Forelimb muscle (tissue), 1 donor: ENCODE results near the gene CPPED1. TPM values are rescaled to one million over a fixed set of nuclear protein-coding genes. Genes with fewer than 3 reads are reported as not detected.

Experiments used
- DNase-seq: peaks from one replicate; pipeline ENCODE4 v3.0.0-alpha.2; 2013; ENCODE audit warnings: low read depth
- polyA plus RNA-seq: library from polyadenylated mRNA; unstranded; fragments of 120-200 nt; gene quantifications from one replicate; pipeline ENCODE4 v1.2.1, GENCODE V29; 2013; ENCODE audit not compliant: insufficient read length

The CPPED1 gene
- polyA plus RNA-seq, 1 donor: 7.0 TPM

DNA sequence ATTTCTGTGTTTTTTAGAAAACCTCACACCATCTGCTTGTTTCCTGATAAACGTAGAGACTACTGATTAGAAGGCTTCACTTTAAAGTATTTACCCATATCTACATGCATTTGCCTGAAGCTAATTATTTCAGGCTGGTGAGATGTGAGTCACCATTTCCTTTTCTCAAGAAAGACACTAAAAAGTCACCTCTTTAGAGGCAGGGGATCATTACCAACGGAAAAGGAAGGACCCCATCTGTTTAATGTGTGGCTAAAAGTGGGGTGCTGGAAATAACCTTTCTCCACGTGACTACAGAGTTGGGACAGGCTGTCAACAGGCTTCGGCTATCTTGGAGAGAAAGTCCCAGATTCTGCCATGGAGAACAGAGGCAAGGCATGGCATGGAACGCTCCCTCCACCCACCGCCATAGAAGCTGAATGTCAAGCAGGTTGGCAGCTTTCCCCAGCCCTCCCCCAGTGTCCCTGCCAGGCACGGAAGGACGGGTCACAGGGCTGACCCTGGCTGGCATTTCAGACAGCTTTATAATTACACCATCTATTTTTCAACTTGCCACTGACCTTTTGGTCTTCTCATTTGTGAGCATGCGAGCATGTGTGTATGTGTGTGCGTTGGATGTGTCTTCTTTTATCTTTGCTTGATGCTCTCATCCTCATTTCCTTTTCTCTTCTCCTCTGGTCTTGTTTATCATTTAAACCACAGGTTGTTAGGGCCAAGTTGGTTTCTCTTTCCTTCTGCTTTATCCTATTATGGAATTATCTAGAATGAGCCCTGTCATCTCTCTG is 157.0 kb downstream of the CPPED1 start:
- DNase-seq: no peak

DNA sequence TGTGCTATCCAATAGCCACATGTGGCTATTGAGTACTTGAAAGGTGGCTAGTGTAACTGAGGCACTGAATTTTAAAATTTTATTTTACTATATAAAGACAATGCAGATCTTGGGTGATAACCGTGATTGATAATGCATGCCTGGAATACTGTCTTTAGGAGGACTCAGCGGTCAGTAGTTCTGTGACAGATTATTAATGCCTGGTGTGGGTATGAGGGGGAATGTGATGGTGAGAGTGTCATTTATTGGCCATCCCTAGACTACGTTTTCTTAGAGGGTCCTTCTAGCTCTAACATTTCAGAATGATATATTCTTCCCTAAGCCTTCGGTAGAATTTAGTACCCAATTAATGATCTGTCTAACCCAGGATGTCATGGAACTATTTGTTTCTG is 157.6 kb downstream of the CPPED1 start:
- DNase-seq: no peak

DNA sequence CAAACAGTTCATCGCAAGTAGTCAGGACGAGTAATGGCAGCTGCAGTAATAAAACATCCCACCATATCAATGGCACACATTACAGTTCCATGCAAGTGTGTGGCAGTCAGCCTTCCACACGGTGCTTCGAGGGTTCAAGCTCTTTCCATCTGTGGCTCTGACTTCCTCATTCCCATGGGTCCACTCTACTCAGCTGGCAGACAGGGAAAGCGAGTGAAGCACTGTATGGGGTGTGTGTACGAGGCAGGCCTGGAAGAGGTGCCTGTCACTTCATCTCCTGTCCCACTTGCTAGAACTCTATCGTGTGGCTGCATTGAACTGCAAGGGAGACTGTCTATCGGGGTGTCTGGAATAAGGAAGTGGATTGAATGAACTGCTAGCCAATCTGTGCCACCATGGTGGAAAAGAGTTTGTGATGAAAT is 160.6 kb downstream of the CPPED1 start:
- no peak for DNase-seq

DNA sequence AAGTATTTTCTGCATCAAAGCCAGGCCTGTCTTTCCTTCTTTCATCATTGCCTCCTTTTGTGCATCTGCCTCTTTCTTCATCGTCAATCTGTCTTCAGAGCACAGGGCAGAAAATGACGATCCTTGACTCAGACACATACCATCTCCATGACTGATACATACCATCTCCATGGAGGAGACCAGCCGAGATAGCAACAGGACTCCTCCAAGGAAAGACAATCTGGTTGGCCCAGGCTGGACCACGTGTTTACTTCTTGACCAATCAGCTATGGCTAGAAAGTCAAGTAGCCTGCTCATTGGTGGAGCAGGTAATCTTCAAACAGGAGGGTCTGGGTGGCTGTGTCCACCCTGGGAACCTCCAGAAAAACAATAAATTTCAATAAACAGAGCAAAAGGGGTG is 164.6 kb downstream of the CPPED1 start:
- no peak for DNase-seq

DNA sequence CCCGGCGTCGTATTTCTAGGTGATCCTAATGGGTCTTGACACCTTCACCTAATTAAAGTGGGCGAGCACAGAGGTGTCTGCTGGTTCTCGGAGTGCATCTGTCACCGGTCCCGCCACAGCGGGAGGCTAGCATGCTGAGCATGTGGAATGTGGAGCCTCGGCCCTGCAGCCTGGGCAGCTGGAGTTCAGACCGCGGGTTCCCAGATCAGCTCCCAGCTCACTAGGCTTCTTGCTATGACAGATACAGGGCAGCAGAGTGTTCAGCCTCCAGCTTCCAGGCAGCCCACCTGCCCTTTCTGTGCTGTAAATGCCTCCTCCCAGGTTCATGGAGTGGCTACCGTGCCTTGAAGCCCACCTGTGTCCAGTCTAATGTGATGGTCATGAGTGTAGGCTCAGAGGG is 166.7 kb downstream of the CPPED1 start:
- DNase-seq: no peak

DNA sequence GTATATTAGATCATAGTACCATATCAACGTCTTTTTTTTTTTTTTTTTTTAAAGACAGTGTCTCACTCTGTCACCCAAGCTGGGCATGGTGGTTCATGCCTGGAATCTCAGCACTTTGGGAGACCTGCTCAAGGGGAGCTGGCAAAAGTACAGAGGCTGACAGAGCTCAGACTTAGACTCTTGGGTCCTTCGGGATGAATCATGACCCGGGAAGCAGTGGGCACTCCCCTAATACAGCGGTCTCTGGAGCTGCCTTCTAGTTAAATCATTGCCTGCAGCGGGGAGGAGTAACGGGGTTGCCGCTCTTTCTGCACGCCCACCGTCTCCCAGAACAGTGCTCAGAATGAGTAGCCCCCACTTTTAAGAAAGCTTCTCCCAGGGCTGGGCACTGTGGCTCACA is 174.4 kb downstream of the CPPED1 start:
- no peak for DNase-seq

DNA sequence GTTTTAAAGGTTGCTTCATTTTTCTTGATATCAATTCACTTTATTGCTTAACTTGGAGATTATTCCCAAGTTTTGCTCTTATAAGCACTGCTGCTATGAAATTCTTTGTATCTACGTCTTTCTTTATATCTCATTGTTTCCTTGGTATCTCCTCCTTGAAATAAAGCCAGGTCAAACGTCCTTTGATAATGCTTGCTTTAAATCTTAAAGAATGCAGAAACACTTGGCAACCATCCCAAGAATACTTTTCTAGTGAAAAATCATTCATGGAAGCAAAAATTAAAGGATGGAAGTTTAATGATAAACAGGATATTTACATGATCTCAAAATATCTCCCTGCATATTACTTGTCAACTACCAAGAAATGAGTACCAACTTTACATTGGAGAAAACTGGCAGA is 175.2 kb downstream of the CPPED1 start:
- no peak for DNase-seq

DNA sequence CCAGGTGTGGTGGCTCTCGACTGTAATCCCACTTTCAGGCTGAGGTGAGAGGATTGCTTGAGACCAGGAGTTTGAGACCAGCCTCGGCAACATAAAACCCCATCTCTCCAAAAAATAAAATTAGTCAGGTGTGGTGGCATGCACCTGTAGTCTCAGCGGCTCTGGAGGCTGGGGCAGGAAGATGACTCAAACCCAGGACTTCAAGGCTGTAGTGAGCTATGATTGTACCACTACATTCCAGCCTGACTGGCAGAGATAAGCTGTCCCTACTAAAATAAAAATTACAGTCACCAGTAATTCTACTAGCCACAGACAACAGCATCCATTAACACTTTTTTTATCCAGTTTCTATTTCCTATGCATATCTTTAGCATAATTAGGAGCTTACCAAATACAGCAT is 176.3 kb downstream of the CPPED1 start:
- DNase-seq: no peak

DNA sequence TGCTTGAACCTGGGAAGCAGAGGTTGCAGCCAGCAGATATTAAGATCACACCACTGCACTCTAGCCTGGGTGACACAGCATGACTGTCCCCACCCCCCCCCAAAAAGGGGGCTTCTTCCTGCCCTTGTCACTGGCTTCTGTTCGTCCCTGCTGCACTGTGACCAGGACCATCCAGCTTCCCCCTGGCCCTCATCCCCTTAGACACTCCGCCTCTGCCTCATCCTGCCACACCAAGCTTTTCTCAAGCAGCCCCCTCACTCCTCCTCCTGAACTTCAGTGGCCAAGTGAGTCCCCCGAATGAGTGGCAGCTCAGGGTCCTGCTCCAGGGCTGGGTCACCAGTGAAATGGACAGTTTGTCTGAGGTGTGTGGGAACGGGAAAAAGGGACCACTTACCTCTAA is 177.3 kb downstream of the CPPED1 start:
- no peak for DNase-seq

DNA sequence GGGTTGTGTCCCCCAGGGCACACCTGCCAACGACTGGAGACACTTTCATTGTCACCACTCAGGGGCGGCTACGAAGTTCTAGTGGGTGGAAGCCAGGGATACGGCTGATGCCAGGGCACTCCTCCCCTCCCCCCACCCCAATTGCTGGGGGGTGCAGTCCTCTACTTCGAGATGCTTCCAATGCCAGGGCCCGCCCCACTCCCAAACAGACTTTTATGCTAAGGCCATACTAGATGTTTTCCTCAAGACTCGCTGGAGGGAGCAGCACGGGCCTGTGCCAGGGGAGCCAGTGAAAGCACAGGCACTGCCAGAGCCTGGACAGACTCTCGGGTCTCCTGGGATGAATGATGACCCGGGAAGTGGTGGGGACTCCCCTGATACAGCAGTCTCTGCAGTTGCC is 178.0 kb downstream of the CPPED1 start:
- DNase-seq: no peak

DNA sequence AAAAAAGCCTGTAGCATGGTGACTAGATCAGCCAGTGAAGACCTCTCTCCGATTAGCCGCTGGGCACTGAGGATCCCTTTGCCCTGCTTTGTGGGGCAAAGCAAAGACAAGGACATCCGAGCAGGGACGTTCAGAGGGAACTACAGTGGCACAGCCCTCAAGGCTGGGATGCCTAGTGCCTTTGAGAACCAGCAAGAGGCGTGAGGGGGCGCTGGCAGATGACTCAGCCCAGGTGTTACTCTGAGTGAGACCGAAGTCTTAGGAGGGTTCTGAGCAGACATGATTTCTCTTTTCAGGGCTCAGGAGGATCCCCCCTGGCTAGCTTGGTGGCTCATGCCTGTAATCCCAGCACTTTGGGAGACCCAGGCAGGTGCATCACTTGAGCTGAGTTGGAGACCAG is 178.6 kb downstream of the CPPED1 start:
- no peak for DNase-seq

DNA sequence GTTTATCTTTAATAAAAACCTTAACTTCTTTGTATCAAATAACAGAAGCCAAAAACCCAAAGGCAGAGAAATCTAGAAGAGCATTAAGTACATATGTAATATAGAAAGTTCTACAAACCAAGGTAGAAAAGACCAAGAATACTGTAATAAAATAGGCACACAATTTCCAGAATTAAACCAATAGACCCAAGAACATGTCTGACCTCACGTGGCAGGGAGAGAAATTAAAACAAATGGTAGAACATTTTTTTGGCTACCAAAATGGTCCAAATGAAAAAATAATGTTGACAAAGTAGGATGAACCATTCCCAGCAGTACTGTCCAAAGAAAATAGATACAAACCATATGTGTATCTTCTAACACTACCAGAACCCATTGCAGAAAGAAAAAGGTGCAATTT is 183.5 kb downstream of the CPPED1 start:
- DNase-seq: no peak

DNA sequence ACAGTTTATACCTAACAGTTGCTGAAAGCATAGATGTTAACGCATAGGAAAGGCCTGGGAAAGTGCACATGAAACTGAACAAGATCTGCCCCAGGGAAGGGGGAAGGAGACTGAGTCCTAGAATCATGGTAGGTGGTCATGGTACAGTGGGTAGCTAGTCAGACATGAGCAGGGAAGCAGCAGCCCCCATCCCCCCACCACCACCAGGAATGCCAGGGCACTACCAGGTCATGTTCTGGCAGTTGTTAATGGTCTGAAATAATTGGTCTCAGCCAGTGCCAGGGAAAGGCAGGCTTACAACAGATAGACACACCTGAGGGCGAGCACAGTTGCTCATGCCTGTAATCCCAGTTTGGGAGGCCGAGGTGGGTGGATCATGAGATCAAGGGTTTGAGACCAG is 185.2 kb downstream of the CPPED1 start:
- DNase-seq: no peak

DNA sequence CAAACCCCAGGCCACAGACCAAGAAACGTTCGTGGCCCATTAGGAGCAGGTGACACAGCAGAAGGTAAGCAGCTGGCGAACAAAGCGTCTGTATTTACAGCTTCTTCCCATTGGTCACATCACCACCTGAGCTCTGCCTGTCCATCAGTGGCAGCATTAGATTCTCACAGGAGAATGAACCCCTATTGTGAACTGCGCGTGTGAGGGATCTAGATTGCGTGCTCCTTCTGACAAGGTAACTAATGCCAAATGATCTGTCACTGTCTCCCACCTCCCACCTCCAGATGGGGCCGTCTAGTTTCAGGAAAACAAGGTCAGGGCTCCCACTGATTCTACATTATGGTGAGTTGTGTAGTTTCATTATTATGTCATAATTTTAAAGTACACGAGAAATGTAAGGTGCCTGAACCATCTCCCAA is 186.3 kb downstream of the CPPED1 start:
- DNase-seq: no peak

DNA sequence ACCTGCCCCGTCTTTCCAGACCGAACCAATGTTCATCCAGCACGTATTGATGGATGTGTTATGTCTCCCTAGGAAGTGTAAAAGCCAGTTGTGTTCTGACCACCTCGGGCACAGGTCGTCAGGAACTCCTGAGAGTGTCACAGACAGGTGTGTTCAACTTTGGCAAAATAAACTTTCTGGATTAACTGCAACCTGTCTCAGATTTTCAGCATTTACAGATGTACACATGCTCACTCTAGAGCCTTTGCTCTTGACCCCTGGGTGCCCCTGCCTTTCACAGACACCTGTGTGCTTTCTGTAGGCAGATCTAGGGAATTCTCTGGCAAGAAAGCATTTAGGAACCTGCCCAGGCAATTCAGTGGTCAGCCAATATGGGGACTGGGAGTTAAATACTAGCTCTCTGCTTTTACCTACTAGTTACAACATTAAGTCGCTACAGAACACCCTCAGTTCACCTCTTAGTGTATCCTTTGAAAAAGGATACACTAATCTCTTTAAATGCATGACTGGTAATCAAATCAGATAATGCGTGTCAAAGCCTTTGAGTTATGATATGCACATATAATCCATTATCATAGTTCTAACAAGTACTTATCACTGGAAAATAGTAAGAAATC is 188.9 kb downstream of the CPPED1 start:
- no peak for DNase-seq

DNA sequence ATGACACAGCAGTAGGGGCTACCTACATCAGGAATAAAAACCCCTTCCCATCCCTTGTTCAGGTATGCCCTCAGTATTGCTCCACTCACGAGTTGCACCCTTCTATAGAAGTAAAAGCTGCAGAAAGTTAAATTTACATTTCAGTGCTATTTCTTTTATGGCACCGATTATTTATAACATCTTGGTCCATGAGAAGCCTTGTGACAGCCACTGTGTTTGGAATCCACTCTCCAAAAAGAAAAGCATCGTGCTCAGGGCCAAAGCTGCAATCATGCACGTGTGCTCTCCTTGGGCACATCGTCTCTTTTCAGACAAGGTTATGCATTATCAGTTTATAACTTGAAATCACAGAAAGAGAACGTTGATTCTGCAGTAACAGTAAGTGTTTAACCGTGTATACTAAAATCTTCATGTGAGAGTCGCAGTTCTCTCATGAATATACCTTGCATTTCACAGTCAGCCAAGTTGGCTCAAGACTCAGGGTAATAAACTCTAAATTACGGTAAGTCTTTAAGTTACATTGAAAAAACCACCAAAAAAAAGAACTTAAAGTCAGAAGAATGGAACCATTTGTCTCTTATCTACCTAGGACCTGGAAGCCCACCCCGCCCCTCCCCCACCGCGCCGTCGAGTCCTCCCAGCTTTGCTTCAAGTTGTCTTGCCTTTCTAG is 189.6 kb downstream of the CPPED1 start:
- DNase-seq: no peak

DNA sequence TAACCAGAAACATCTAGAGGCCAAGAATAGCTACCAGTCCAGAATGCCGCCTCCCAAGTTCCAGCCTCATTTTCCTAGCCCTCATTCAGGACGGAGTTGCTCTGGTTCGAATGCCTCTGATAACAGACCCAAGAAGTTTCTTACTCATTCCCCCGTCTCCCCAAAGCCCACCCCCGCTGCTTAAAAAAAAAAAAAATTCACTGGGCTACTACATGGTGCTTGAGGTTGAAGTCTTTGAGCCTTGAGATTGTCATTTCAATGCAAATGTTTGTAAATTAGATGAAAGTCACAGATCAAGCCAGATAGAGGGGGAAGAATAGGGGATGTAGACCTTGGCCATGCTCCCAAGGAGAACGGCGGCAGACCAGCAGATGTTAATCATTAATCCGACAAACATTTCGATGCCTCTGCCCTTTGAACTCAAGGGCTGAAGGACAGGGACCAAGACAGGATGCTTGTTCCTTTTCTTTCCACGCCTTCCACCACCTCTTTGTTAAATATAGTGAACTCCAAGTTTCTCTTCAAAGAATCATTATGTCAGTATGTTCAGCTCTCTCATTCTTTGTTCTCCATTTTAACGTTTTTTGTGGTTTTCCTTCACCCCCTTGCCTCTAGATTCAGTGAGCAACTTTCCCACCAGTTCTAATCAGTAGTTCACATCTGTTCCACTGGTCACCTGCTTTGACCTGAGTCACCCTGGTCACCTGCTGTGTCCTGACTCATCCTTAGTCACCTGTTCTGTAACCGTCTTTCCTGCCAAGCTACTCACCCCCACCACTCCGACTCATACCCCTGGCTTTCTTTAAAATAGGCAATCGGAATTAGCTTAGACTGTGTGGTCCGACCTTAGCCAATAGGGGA is 190.3 kb downstream of the CPPED1 start:
- no peak for DNase-seq

DNA sequence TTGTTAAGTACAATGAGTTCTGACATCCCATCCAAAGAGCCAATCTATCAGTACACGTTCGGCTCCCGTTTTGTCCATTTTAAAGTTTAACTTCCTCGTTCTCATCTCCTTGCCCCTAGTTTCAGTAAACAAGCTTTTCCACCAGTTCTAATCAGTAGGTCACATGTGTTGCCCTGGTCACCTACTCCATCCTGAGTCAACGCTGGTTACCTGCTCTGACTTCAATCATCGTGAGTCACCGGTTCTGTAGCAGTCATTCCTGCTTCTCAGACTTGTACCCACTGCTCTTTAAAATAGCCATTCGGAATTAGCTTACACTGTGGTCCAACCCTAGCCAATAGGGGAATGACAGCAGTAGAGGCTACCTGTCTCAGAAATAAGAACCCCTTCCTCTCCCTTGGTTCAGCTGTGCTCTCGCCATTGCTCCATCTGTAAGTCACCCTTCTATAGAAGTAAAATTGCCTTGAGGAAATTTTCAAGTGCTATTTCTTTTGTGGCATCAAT is 191.0 kb downstream of the CPPED1 start:
- DNase-seq: no peak

DNA sequence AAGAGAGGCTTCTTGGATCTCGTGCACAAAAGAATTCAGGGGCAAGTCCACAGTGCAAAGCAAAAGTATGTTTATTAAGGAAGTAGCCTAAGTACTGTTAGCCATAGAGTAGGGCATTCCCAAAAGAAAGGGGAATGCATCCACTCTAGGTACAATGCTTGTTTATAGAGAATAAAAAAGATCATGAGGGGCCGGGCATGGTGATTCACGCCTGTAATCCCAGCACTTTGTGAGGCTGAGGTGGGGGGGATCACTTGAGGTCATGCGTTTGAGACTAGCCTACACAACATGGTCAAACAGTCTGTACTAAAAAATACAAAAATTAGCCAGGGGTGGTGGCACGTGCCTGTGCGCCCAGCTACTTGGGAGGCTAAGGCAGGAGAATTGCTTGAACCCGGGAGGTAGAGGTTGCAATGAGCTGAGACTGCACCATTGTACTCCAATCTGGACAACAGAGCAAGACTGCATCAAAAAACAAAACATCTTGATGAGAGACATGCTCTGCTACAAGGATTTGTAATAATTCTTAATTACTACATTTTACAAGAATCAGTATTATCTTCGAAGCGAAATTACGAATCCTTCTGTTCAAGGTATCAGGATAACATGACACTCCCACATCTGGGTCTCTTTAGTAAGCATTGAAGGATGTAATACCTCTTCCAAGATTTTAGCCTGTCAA is 191.6 kb downstream of the CPPED1 start:
- no peak for DNase-seq

DNA sequence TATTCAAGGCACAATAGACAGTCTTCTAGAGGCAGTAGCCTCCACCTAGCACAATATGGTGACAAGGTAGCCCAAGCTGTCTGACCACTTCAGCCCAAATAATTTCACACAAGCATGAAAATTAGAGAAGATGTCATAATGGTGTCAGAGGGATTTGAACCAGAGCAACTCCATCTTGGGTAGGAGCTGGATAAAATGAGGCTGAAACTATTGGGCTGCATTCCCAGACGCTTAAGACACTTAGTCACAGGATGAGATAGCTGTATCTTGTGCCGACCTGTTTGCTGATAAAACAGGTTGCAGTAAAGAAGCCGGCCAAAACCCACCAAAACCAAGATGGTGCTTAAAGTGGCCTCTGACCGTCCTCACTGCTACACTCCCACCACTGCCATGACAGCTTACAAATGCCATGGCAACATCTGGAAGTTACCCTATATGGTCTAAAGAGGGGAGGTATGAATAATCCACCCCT is 192.6 kb downstream of the CPPED1 start:
- DNase-seq: no peak
